GM12872 (cell line): Measurements from ENCODE around the gene BCL2L1.

Experiments used
- TF ChIP-seq, protein P1 (sequence below): IDR thresholded peaks from 3 replicates; pipeline ENCODE4 v1.5.1; 2011; ENCODE audit warnings: low read depth, mild to moderate bottlenecking, low read length, moderate library complexity; ENCODE audit not compliant: insufficient read depth

Gene BCL2L1

DNA sequence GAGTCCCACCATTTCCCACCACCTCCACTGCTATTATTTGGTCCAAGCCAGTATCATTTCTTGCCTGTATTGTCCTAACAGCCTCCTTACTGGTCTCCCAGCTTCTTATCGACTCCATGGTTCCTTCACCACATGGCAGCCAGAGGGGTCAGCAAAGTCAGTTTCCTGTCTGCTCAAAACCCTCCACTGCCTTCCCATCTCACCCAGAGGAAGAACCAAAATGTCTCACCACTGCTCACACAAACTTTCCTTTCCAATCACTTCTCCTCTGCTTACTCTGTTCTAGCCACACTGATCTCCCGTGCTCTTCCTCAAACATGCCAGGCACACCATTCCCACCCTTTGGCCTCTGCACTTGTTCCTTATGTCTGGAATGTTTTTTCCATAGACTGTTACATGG, 39.7 kb downstream of the BCL2L1 start:
- TF ChIP-seq, protein P1, sequence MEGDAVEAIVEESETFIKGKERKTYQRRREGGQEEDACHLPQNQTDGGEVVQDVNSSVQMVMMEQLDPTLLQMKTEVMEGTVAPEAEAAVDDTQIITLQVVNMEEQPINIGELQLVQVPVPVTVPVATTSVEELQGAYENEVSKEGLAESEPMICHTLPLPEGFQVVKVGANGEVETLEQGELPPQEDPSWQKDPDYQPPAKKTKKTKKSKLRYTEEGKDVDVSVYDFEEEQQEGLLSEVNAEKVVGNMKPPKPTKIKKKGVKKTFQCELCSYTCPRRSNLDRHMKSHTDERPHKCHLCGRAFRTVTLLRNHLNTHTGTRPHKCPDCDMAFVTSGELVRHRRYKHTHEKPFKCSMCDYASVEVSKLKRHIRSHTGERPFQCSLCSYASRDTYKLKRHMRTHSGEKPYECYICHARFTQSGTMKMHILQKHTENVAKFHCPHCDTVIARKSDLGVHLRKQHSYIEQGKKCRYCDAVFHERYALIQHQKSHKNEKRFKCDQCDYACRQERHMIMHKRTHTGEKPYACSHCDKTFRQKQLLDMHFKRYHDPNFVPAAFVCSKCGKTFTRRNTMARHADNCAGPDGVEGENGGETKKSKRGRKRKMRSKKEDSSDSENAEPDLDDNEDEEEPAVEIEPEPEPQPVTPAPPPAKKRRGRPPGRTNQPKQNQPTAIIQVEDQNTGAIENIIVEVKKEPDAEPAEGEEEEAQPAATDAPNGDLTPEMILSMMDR: no peak

DNA sequence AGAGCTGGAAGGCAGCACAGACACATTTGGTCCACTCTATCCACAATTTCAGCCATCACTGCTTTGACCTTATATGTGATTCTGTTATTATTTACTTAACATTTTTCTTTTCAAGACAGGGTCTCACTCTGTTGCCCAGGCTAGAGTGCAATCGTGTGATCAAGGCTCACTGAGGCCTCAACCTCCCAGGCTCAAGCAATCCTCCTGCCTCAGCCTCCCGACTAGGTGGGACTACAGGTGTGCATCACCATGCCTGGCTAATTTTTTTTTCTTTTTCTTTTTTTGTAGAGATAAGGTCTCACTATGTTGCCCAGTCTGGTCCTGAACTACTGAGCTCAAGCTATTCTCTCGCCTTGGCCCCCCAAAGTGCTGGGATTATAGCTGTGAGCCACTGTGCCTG, 40.3 kb downstream of the BCL2L1 start:
- TF ChIP-seq, protein P1: no peak

DNA sequence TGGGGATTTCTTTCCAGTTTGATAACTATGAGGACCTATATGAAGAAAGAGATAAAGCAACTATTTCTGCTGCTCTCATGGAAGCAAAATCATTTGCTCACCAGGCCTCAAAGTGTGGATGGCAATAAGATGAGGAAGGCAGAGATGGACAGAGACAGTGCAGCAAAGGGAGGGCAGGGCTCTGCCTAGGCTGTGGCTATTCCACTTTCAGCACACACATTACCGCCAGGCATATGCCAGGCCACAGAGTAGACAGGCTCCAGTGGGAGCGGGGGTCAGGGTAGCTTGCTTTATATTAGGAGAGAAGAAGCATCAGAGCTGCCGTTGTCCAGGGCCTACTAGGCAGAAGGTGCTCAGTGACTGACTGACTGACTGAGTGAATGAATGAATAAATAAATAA, 40.9 kb downstream of the BCL2L1 start:
- TF ChIP-seq, protein P1: no peak

DNA sequence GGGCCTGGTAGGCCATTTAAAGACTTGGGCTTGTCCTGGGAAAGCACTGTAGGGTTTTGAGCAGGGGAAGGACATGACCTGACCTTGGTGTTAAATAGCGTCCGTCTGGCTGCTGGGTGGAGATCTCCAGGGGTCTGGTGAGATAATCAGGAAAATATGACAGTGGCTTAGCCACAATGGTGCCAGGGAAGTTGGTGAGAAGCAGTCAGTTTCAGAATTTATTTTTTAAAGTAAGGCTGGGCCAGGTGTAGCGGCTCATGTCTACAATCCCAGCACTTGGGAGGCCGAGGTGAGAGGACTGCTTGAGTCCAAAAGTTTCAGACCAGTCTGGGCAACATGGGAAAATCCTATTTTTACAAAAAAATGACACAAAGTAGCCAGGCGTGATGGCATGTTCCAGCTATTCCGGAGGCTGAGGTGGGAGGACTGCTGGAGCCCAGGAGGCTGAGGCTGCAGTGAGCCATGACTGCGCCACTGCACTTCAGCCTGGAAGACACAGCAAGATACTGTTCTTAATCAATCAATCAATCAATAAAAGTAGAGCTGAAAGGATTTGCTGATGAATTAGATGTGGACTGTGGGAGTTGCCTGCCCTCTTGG, 41.4 kb downstream of the BCL2L1 start:
- TF ChIP-seq, protein P1: no peak

DNA sequence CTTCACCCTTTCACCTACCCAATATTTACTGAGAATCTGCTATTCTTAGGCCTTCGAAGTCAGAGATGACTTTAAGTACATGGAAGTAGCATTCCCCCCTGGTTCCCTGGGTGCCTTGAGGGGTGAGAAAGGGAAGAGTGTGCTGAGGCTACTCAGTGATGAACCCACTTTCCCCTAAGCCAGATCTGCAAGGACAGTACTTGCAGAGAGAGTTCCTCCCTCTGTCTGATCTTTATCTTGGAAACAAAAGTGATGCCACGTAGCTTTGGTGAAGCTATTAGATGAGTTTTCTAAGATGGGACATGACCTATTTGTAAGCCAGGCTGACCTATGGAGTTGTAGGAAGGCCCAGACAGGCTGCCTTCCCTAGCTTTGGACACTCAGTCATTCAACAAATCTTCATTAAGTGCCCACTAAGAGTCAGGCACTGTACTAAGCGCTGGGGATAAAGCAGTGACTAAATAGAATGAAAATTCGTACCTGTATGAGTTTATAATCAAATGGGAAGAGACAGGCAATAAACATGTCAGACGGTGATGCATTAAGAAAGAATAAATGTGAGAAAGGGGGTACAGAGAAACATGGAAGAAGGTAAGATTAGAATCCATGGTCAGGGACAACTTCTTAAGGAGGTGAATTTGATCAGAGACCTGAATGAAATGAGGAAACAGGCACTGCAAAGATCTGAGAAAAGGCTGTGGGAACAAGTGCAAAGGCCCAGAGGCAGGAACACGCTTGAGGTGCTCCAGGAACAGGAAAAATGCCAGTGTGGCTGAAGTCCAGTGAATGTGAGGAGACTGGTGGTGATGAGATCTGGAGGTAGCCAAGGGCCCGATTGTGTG, 42.2 kb downstream of the BCL2L1 start:
- TF ChIP-seq, protein P1: no peak

DNA sequence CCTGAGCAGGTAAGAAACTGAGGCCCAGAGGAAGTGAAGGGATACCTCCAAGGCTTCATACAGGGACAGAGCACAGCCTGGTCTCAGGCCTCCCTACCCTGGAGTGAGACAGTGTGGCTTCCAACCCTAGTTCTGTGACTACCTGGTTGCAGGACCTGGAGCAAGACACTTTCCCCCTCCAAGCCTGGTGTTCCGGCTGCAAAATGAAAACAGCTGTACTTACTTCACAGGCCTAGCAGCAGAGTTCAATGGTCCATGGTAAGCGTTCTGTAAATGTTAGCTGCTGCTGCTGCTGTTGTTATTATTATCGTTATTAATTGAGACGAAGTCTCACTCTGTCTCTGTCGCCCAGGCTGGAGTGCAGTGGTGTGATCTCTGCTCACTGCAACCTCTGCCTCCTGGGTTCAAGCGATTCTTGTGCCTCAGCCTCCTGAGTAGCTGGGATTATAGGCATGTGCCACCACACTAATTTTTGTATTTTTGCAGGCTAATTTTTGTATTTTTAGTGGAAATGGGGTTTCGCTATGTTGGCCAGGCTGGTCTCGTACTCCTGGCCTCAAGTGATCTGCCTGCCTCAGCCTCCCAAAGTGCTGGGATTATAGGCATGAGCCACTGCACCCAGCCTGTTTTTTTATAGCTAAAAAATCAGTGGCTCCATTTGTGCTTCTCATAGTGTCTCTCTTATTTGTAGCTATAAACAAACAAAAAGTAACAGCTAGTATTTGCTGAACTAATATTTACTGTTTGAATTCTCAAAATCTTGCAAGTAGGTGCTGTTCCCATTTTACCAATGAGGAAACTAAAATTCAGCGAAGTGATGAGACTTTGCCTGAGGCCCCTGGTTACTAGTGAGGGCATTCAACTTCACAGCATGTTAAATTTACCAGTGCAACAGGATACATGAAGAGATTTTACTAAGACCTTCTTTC, 43.0 kb downstream of the BCL2L1 start:
- TF ChIP-seq, protein P1: no peak
